ENCODE data around the gene LRP8.

Gene LRP8

DNA sequence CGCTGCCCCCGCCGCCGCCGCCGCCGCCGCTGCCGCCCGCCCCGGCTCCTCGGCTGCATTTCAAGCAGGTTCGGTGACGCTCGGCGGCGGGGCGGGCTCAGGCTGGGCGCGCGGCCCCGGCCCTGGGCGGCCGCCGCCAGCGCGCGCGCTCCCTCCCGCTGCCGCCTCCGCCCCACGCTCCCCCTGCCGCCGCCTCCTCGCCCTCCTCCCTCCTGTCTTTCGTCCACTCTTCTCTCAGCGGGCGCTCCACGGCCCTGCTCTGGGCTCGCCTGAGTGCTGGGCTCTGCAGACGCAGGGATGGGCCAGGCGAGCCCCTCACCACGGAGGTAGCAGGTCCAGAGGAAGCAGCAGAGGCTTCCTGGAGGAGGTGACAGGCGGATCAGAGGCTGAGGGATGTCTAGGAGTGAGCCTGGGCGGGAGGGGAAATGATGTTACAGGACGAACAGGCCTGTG is at the start of gene LRP8:
LRP8 (minus strand) TSS at position 62 of the 453 bp plus-strand sequence. CDS start 158 bp downstream, outside the sequence.
- DNase-seq (ENCODE audit: low read depth): no peak

DNA sequence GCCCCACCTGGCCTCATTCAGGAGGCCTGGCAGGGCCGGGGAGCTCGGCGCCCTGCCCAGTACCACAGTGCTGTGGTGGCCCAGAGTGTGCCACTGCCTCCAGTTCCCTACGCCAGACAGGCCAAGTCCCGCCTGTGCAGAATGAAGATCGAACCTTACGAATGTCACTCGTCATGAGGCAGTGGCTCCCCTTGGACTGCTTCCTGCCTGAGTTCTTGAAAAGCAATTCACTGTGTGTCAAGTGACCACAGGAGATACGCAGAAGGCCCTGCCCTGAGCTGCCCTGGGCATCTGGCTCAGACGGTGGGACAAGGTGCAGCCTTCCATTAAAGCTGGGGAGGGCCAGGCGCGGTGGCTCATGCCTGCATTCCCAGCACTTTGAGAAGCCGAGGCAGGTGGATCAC is 49.6 kb upstream of the LRP8 start:
- DNase-seq (ENCODE audit: low read depth): no peak

DNA sequence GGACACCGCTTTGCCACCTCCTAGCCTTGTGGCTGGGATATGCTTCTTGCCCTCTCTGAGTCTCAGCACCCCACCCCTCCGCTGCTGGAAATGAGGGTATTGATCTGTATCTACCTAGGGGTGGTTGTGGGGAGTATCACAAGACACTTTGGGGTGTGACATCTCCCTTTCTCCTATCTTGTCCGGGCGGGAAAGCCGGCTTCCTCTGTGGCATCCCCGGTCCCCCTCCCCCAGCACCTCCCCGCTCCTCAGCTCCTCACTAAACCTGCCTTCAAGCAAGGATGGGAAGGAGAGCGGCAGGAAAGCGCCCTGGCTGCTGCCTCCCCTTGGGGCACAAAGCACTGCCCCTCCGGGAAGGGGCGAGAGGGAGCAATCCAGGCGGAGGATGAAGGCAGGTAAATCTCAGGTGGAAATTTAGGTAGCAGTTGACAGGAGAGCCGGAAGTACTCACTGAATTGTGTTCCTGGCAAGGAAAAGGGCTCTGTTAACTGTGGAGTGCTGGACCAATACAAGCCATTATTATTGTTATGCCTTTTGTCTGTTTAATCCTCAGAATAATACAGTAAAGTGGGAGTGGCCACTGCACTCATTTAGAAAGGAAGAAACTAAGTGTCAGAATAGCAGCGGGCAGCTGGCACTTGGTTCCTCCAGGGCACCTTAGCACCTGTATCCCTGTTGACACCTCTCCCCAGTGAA is 49.0 kb upstream of the LRP8 start:
- no peak for DNase-seq (ENCODE audit: low read depth)

DNA sequence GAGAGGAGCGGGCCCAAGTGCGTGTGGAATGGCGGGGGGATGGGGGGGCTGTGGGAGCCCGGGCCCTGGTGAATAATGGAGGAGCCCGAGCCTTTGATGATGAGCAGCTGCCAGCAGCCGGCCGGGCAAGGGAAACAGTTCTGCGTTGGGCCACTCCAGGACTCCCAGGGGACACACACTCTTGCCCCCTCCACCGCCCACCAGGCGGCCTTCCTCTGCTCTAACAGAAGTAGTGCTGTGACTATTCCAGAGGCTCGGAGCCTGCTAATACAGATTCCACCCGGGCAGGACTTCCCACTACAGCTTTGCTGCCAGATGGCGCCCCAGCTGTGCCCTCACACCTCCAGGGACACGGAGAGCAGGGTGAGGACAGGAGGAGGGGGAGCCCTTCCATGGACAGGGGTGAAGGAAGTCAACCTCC is 48.2 kb upstream of the LRP8 start:
- no peak for DNase-seq (ENCODE audit: low read depth)

DNA sequence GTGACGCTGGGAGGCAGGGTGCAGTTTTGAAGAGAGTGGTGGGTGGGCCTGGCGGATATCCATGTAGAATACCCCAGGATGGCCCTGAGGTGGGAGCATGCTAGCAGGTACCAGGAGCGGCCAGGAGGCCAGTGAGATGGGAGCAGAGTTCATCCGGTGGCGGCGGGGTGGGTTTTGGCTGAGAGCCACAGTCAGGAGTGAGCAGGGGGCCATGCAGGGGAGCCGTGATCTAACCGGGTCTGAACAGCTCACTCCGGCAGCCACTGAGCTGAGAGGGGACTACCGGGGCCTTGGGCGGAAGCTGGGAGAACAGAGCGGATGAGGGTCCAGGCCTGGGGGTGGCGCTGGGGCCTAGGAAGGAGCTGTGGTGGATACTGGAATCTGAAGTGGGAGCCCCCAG is 47.6 kb upstream of the LRP8 start:
- DNase-seq (ENCODE audit: low read depth): no peak

DNA sequence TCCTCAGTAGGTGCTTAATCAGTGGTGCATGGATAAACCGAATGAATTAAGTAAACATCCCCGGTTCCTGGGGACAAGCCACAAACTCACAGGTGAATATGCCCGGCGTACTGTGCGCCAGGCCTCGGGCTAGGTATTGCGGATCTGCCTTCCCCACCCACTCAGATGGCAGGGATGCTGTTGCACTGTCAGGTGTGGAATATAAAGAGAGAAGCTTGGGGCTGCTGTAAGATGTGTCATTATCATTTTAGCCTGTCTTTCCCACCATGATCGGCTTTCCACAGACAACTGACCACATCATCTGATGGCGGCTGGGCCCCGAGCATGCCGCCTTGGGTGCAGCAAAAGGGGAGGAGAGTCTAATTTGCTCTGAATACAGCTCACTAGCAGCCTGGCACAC is 45.4 kb upstream of the LRP8 start:
- no peak for DNase-seq (ENCODE audit: low read depth)

DNA sequence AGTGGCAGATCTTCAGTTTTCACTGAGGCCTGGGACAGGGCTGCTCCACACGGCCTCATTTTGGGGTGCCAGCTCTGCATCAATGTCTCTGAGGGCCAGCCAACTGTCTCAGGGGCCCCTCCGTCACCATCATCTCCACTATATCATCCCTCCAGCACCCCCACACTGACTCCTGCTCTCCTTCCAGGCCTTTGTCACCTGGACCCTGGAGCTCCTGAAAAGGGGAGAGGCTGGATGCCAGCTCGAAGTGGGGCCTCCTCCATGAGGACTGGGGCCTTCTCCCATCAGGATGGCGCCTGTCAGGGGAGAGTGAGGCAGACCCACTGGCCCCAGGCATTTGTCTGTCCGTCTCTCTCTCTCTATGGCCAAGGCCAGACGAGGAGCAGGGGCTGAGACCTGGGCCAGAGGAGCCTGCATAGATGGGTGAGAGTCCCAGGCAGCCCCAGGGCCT is 44.7 kb upstream of the LRP8 start:
- no peak for DNase-seq (ENCODE audit: low read depth)

DNA sequence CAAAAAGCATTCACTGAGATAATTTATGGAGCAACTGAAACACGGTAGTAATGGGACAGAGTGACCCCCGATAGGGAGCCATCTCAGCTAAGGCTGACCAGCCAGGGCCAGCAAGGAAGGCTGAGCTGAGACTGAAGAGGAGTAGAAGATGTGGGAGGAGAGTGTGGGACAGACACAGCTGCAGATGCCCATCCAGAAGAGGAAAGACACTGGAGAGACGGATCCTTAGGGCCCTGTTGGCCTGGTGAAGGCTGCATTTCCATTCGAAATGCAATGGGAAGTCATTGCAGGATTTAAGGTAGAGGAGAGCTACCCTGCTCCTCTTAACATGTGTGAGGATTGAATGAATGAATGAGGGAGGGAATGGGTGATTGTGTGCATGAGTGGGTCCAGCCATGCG is 44.0 kb upstream of the LRP8 start:
- DNase-seq (ENCODE audit: low read depth): no peak

DNA sequence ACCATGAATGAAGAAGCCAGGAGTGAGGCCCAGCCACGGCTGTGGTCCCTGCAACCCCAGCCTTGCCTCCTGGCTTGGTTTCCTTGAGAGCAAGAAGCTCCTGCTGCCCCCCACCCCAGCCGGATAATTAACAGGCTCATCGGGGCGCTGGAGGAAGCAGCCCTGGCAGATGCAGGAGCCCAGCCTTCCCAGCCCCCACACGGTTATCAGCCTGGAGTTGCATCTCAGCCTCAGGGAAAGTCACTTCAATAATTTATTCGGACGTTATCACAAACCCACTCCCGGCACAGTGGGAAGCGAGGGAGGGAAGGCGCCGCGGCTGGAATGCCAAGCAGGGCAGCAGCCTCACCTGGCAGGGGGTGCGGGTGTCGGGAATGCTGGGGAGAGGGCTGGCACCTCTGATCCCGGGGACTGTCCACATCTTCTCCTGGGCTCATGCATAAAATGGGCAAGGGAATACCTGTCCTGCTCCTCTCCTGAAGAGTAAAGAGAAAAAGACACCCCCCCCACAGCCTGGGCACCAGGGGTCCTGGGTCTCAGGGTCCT is 43.3 kb upstream of the LRP8 start:
- no peak for DNase-seq (ENCODE audit: low read depth)

DNA sequence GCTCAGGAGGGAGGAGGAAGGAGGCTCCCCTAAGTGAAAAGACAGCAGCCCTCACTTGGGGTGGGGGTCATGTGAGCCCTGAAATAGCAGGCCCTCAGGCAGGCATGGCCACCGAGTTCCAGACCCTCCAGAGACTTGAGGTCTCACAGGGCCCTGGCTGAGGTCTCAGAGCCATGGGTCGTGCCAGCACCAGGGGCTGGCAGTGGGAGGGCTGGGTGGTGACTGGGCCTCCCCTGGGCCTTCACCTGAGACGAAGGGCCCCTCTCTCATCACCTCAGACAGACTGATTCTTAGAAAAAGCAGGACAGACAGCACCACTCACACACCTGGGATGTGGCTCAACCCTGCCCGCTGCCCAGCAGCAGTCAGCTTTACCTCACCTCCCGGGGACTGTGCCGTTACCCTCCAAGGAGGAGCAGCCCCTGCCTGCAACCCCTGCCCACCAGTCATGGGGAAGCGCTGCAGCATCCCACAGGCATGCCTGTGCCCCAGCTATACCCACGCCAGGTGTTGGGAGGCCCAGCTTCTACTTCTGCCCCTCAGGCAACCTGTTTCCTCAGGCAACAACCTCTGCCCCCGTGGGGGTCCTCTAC is 42.6 kb upstream of the LRP8 start:
- no peak for DNase-seq (ENCODE audit: low read depth)

DNA sequence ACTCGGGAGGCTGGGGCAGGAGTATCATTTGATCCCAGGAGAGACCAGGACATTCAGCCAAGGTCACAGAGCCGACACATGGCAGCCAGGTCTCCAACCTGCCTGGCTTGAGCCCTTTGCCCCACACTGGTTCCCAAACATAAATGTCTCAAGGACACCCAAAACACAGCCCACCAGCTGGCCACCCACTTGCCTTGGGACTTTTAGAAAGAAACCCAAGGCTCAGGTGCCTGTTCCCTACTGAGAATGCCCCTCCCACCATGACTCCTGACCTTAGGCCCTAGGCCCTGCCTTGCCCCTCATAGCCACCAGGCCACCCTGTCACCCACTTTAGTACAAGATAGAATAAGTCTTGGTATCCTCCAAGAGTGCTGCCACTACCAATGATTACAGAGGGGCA is 41.9 kb upstream of the LRP8 start:
- no peak for DNase-seq (ENCODE audit: low read depth)

DNA sequence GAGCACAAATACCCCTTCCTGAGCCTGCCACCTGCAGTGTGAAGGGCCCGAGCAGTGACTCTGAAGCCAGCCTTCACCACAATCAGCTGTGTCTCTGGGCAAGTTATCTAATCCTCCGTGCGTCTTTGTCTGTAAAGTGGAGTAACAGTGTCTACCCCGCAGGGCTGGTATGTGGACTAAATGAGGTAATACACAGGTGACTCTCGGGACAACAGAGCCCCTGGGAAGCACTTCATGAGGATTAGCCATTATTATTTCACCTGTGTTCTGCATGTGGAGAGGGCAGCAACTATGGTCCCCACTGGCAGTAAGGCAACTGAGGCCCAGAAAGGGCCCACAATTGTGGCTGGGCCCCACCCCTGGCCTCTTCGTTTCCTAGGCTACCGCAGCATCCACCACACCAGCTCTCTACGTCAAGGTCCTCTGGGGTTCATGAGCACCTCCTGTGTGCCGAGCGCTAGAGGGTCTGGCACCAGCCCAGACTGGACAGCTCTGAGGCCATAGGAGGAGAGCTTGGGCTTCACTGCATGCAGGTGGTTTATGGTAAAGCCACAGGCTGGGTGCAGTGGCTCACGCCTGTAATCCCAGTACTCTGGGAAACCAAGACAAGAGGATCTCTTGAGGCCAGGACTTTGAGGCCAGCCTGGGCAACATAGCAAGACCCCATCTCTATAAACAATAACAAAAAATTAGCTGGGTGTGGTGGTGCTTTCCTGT is 41.3 kb upstream of the LRP8 start:
- DNase-seq (ENCODE audit: low read depth): no peak

DNA sequence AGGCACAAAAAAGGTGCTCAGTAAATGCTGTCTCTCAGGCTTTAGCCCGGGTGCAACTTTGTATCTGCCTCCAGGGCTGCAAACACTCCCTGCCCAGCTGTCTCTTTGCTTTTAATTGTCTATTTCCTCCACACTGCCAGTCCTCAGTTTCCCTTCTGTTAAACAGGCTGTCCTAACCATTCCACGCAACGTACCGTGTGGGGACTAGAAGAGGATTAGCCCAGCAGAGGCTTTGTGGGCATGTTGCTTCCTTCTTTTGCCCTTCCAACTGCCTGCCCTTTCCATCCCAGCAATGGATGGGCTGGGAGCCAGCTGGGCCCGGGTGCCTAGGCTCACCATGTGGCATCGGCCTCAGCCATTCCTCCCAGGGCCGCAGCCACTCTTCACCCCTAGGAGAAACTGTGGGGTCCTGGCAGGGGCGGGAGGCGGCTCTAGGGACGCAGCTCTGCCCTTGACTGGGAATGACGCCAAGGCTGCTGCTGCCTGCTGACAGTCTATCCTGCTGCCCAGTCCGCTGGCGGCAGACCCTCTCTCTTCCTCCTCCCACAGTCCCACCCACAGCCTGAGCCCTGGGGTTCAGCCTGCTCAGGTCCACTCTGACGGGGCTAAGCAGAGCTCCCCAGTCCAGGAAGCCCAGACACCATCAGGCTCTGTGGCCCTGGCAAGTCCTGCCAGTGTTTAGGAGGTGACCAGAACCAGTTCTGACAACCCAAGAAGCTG is 40.6 kb upstream of the LRP8 start:
- no peak for DNase-seq (ENCODE audit: low read depth)

DNA sequence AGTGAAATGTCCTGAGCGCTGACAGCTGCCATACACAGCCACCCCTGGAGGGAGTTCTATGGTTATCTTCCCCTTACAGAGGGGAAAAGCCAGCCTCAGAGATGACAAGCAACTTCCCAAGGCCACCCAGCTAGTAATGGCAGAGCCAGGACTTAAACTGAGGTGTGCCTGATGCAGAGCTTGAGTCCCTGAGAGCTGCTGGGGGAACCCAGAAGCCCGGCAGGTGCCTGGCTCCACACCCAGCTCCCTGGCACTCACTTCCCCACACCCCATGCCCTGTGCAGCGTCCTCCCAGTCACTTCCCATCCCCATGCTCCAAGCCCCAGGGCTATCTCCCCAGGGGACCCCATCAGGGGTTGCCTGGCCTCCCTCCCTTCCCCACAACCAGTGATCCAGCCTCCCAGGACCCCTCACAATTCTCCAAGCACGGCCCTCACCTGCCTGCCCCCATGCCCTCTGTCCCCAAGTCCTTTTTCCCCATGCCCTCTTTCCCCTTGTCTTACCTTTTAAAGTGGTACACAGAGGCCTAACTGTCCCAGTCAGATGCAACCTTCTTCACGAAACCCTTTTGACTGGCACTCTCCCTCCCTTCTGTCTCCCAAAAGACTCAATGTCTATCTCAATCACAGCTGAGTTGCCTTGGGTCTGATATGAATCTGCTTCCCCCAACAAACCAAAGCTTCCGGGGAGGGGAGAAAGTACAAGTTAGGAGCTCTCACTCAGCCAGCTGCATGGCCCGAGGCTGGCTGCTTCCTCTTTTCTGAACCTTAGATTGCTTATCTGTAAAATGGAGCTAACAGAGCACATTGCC is 39.8 kb upstream of the LRP8 start:
- no peak for DNase-seq (ENCODE audit: low read depth)

DNA sequence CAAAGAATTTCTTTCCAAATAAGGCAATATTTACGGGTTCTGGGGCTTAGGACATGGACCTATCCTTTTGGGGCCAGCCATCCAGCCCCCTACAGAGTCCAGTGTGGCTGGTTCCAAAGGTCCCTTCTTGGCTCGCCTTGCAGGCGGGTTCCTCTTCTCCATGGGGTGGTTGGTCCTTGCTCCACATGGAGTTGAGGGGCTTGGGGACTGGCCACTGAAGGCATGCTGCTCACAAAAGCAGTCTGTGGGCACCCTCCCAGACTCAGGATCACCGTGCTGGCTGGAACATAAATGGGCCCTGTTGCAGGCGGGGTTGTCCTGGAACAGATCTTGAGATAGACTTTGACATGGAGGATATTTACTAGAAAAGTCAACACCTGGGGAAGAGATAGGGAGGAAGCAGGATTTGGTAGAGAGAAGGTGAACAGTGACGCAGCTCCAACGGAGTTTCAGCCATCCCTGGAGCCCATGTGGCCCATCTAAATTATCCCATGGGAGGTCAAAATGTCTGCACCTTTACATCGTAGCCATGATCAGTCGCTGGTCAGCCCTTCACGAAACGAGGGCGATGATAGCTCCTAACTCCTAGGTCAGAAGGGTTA is 39.1 kb upstream of the LRP8 start:
- no peak for DNase-seq (ENCODE audit: low read depth)

DNA sequence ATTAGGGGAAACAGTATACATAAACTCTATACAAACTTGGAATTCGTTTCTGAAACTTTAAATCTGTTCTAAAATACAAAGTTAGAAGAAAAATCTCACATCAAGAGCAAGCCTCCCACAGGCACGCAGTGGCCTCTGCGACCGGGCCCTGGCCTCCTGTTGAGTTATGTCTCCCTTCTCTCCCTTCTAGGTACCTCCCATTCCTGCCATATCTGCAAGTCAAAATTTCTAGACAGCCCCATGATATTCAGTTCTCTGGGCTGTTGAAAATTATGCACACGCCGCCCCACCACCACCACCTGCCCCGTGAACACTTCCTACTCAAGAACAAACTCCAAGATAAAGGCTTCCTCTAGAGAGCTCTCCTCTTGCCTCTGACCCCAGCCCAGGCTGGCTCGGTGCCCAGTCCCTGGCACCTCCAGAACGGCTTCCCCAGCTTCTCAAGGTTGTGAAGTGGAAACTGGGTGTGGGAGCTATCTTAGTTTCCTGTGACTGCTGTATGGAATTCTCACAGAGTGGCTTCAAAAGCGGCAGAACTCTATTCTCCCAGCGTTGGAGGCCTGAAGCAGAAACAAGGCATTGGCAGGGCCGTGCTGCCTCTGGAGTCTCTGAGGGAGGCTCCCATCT is 37.7 kb upstream of the LRP8 start:
- DNase-seq (ENCODE audit: low read depth): no peak

DNA sequence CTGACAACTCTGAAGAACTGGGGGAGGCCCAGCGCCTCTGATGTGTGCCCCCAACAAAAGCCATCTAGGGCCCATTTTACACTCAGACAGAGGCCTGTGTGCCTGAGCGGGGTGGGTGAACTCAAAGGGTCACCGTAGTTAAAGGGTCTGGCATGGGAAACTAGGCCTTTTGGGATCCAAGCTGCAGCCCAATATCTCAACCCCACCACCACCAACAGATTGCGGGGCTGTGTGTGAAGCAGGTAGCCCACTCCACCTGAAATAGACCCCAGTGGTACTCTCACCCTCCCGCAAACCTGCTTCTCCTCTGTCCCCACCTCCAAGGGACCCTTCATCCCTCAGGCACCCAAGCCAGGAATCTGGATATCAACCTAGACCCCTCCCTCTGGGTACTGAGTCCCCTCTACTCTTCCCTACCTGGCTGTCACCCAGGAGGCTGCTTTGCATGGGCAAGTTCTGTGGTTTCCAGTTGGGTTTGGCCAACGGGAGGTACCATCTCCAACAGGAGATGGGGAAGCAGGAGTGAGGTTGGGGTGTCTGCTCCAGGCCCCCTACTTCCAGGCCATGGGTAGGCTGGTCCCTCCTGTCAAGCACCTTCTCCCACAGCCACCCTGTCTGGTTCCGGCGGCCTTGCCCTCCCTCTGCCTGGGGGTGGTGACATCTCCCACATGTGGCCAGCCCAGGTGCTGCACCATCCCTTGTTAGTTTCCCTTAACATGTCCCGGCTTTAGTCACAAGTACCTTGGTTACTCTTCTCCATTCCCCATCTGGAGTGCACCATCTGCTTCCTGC is 35.2 kb upstream of the LRP8 start:
- DNase-seq (ENCODE audit: low read depth): no peak

DNA sequence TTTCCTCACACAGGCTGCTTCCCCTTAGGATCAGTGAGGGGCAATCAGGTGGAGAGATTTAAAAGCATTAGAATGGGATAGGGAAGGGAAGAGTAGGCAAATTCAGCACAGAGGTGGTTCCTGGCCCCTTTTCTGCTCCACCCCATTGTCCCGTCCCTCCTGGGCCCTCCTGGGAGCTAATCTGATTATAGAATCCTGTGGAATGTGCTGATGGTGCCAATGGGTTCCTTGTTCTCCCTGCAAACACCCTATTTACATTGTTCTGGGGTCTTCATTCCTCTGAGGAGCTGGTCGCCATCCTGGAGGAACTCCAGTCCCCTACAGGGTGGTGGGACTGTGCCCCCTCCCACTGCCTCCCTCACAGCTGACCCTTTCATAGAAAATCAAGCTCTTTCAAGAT is 34.4 kb upstream of the LRP8 start:
- DNase-seq (ENCODE audit: low read depth): no peak

DNA sequence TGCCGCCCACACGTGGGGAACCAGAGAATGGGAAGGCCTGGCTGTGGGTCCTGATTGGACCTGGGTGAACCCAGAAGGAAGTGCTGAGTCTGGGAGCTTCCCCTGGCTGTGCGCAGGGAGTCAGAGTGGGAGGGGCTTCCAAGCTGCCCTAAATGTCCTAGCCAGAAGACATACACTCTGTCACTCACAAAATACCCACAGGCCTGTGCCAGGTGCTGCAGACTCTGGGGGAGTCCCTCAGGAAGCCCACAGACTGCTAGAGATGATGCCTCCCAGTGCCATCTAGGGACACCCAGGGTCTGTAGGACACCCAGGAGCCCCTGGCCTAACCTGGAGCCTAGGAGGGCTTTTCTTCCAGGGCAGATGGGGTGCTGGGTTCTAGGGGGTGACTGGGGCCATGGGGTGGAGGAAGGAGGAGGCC is 33.7 kb upstream of the LRP8 start:
- DNase-seq (ENCODE audit: low read depth): no peak

DNA sequence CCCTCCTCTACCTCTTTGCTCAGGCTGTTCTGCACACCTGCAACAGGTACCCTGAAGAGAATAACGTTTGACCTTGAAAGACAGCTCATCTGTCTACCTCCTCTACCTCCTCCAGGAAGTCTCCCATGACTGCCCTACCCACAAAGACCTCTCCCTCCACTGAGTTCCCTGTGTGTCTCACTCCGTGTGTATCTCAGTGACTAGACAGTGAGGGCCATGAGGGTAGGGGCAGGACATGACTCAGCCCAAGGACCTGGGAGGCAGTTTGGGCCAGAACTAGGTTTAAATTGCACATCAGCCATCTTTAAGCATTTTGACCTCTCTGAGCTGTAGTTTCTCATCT is 32.0 kb upstream of the LRP8 start:
- no peak for DNase-seq (ENCODE audit: low read depth)

Measured in non-pigmented ciliary epithelial cell (primary cell).